HCT116 (cell line): Measurements from ENCODE around the gene CAV1.

ENCODE experiments used
- CEBPB ChIP-seq: IDR thresholded peaks from 2 replicates; pipeline ENCODE4 v1.6.1; 2012; ENCODE audit warnings: low read depth
- EGR1 ChIP-seq: IDR thresholded peaks from 2 replicates; pipeline ENCODE4 v1.6.1; 2012; ENCODE audit warnings: low read depth
- ELF1 ChIP-seq: IDR thresholded peaks from 2 replicates; pipeline ENCODE4 v1.6.1; 2012; ENCODE audit warnings: low read depth, borderline replicate concordance
- FOSL1 ChIP-seq: IDR thresholded peaks from 2 replicates; pipeline ENCODE4 v1.6.1; 2012; ENCODE audit warnings: low read depth
- JUND ChIP-seq: IDR thresholded peaks from 2 replicates; pipeline ENCODE4 v1.6.1; 2012
- POLR2A ChIP-seq: IDR thresholded peaks from 2 replicates; pipeline ENCODE4 v1.7.0; 2011; ENCODE audit warnings: borderline replicate concordance; ENCODE audit not compliant: insufficient read depth, insufficient read length; ENCODE audit errors: extremely low read depth
- POLR2AphosphoS5 ChIP-seq: IDR thresholded peaks from 2 replicates; pipeline ENCODE4 v1.6.1; 2011; ENCODE audit warnings: mild to moderate bottlenecking, low read depth, low read length, moderate library complexity
- SP1 ChIP-seq: IDR thresholded peaks from 2 replicates; pipeline ENCODE4 v1.6.1; 2012; ENCODE audit warnings: low read depth
- YY1 ChIP-seq: IDR thresholded peaks from 2 replicates; pipeline ENCODE4 v1.6.1; 2011; ENCODE audit warnings: low read length, low read depth, moderate library complexity, mild to moderate bottlenecking; ENCODE audit not compliant: insufficient replicate concordance; ENCODE audit errors: extremely low read depth
- TF ChIP-seq, protein P1 (sequence below), 3 experiments: fragments of 200-600 bp in 1 of 3; sonication (generic) in 1 of 3; IDR thresholded peaks in 2 of 3; conservative IDR thresholded peaks in 1 of 3; 2 replicates each; pipeline ENCODE4 v1.5.1; 2012 to 2017; ENCODE audit warnings: low read depth in 2 of 3, low read length in 2 of 3, antibody characterized with exemption in 1 of 3, borderline replicate concordance in 1 of 3, control low read depth in 1 of 3, mild to moderate bottlenecking in 1 of 3, mixed read lengths in 1 of 3, mixed run types in 1 of 3, moderate library complexity in 1 of 3; ENCODE audit not compliant: insufficient read depth in 1 of 3

DNA sequence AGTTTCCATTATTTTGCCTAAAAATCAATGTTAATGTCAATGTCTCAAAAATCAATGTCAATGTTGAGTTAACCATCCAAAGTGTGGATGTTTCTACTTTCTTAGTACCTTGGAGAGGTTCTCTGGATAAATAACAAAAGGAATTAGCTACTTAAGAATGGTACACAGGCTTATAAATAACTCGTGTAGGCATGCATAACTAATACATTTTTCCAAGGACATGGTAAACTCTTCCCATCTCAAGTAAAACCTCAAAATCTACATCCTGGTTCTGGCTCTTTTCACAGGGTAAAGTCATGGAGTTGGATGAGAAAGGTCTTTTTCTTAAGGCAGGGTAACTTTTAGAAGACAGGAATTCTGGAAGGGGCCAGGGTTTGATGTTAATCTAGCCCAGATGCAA is 59.9 kb downstream of the CAV1 start:
- TF ChIP-seq, protein P1, sequence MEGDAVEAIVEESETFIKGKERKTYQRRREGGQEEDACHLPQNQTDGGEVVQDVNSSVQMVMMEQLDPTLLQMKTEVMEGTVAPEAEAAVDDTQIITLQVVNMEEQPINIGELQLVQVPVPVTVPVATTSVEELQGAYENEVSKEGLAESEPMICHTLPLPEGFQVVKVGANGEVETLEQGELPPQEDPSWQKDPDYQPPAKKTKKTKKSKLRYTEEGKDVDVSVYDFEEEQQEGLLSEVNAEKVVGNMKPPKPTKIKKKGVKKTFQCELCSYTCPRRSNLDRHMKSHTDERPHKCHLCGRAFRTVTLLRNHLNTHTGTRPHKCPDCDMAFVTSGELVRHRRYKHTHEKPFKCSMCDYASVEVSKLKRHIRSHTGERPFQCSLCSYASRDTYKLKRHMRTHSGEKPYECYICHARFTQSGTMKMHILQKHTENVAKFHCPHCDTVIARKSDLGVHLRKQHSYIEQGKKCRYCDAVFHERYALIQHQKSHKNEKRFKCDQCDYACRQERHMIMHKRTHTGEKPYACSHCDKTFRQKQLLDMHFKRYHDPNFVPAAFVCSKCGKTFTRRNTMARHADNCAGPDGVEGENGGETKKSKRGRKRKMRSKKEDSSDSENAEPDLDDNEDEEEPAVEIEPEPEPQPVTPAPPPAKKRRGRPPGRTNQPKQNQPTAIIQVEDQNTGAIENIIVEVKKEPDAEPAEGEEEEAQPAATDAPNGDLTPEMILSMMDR (IDR thresholded peaks at IDR 0.05 in 2 of 3, conservative IDR thresholded peaks at IDR 0.05 in 1 of 3; ENCODE audit: borderline replicate concordance in 1 of 3, insufficient read depth in 1 of 3, low read depth in 2 of 3, low read length in 2 of 3), result no peak
- TF ChIP-seq ELF1 (no peak), POLR2A (no peak), SP1 (no peak), FOSL1 (no peak), EGR1 (no peak), JUND (no peak), POLR2AphosphoS5 (no peak), CEBPB (no peak), YY1 (no peak)
